ENCODE results near the gene ZNF580.
A peak's percentile ranks its signal among the peaks of the same experiment; 100 is the strongest.

DNA sequence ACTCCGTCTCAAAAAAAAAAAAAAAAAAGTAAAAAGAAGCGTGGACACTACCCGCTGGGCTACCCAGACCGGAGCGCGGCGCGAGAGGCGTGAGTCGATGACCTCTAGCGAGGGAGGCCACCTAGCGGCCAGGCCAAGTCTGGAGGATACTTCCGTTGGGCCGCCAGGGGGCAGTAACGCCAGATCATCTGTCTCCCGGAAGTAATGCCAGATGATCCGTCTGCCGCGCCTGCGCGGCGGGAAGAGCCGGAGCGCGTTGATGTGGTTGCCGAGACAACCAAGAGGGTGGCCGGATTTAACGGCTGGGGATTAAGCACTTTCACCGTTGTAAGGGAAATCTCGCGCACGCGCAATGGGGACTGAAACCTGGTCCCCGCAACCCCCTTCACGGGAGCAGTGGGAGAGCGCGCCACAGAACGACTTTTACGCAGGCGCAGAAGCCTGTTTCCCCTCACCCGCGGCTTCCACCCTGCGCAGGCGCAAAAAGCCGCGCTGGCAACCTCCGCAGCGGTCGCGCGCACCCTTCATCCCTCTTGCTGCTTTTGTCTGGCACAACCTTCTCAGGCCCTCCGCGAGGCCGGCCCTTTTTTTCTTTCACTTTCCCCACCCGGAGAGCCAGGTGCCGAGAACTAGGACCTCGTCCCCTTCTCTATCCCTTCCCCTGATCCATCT, 13.0 kb downstream of the ZNF580 start:
- TF ChIP-seq, protein P1, sequence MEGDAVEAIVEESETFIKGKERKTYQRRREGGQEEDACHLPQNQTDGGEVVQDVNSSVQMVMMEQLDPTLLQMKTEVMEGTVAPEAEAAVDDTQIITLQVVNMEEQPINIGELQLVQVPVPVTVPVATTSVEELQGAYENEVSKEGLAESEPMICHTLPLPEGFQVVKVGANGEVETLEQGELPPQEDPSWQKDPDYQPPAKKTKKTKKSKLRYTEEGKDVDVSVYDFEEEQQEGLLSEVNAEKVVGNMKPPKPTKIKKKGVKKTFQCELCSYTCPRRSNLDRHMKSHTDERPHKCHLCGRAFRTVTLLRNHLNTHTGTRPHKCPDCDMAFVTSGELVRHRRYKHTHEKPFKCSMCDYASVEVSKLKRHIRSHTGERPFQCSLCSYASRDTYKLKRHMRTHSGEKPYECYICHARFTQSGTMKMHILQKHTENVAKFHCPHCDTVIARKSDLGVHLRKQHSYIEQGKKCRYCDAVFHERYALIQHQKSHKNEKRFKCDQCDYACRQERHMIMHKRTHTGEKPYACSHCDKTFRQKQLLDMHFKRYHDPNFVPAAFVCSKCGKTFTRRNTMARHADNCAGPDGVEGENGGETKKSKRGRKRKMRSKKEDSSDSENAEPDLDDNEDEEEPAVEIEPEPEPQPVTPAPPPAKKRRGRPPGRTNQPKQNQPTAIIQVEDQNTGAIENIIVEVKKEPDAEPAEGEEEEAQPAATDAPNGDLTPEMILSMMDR (IDR thresholded peaks at IDR 0.05): peak; percentile 99
- no peak for TF ChIP-seq ZFX (IDR thresholded peaks at IDR 0.05; ENCODE audit: borderline replicate concordance)
